GM20000 (cell line): ENCODE results near the gene TMEM254.

Experiments
- DNase-seq: peaks from one replicate; pipeline ENCODE4 v3.0.0; 2012; ENCODE audit warnings: low spot score
- TF ChIP-seq, protein P1 (sequence below): IDR thresholded peaks from 2 replicates; pipeline ENCODE4 v1.5.1; 2012; ENCODE audit warnings: mild to moderate bottlenecking, control low read depth; ENCODE audit errors: extremely low read depth, missing control alignments

The TMEM254 gene

DNA sequence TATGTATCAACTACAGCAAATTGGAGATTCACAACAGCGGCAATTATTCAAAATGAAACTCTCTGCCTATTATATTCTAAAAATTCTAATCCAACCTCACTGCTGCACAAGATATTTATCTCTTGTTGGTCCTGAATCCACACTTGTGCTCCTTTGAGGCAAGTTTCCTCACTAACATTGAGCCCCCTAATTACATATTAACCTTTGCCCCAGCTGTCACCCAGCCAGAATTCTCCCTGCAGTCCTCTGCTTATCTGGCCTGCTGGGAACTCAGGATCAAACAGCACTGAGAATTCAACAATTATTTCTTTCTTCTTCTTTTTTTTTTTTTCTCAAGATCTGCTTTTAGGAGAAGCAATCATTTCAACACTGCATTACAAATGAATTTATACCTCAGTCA is 32.5 kb downstream of the TMEM254 start:
- TF ChIP-seq, protein P1, sequence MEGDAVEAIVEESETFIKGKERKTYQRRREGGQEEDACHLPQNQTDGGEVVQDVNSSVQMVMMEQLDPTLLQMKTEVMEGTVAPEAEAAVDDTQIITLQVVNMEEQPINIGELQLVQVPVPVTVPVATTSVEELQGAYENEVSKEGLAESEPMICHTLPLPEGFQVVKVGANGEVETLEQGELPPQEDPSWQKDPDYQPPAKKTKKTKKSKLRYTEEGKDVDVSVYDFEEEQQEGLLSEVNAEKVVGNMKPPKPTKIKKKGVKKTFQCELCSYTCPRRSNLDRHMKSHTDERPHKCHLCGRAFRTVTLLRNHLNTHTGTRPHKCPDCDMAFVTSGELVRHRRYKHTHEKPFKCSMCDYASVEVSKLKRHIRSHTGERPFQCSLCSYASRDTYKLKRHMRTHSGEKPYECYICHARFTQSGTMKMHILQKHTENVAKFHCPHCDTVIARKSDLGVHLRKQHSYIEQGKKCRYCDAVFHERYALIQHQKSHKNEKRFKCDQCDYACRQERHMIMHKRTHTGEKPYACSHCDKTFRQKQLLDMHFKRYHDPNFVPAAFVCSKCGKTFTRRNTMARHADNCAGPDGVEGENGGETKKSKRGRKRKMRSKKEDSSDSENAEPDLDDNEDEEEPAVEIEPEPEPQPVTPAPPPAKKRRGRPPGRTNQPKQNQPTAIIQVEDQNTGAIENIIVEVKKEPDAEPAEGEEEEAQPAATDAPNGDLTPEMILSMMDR = no peak

DNA sequence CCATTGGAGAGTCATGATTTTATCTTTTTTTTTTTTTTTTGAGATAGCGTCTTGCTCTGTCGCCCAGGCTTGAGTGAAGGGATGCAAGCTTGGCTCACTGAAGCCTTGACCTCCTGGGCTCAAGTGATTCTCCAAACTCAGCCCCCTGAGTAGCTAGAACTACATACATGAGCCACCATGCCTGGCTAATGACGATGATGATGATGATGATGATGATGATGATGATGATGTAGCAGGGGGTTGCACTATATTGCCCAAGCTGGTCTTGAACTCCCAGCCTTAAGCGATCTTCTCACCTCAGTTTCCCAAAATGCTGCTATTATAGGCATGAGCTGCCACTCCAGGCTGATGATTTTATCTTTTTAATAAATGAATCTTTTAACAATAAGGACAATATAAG is 40.2 kb downstream of the TMEM254 start:
- TF ChIP-seq, protein P1 = no peak
- no peak for DNase-seq

More for the DNA sequence above, 32.5 kb downstream of the TMEM254 start:
- DNase-seq = no peak

DNA sequence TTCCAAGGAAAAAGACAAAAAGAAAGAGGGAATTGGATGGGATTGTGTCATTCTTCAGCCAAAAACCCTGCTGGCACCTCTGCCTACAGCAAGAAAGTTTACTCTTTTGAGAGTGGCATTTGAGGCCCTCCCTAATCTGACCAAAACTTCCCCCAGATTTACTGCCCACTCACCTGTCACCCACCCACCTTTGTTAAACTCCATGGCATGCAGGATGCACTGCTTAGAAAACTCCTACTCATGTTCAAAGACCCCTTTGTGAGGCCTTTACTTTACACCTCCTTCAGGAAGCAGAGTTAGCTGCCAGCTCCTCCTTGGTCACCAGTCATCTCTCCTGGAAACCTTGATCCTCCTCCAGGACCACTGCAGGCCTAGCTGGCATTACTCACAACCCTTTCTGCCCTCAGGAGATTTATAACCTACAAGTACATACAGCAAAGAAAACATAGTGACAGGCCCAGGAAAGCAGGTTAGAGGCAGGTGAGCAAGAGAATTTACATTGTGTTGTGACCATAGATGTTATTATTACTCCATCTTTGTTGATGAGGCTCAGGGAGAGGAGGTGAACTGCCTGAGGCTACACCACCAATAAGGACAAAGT is 43.7 kb downstream of the TMEM254 start:
- TF ChIP-seq, protein P1 = no peak
- DNase-seq = no peak

DNA sequence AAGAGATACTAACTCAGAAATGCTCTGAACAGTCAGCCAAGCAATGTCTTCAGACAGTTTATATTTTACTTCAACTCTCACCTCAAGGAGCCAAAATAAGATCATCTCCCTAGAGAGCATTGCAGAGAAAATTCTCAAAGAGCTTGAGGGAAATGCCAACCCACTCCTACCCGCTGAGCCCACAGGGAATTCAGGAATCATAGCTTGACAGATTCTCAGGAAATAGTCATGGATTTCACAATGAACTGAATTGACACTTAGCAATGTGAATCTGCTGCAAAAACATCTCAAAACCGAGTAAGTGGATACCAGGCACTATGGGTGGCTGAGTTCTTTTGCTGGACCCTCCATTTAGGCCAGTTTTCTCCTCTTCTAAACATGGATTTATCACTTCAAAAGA is 44.3 kb downstream of the TMEM254 start:
- no peak for DNase-seq
- TF ChIP-seq, protein P1 = no peak

- DNase-seq = no peak
- TF ChIP-seq, protein P1 = no peak
Observed at GRCh38 chr10:80126876-80127275, 48.4 kb downstream of the TMEM254 start.

- no peak for DNase-seq
- TF ChIP-seq, protein P1 = no peak
Observed at GRCh38 chr10:80131499-80131901, 53.0 kb downstream of the TMEM254 start.

GRCh38 chr10:80132299-80133139 is 54.1 kb downstream of the TMEM254 start, which contains the start of gene PLAC9:
Gene PLAC9 (plus strand): TSS chr10:80132730. CDS start chr10:80132763, 33 bp downstream.
- TF ChIP-seq, protein P1 = no peak
- no peak for DNase-seq
